Ovary (tissue), 9 donors: ENCODE results near the gene CNDP2. TPM values are rescaled to one million over a fixed set of nuclear protein-coding genes. Genes with fewer than 3 reads are reported as not detected.

Experiments
- DNase-seq, 5 donors: peaks; one replicate each; pipeline ENCODE4 v3.0.0-alpha.2; 2019 to 2020
- H3K27ac ChIP-seq, 2 donors: fragments of 200-600 bp; one replicate each; pipeline versions ENCODE4 v1.5.1 to v1.8.0; 2019 to 2022
- H3K27me3 ChIP-seq: fragments of 200-600 bp; one replicate; pipeline ENCODE4 v1.8.0; 2022
- H3K36me3 ChIP-seq: fragments of 200-600 bp; sonication (generic); one replicate; pipeline ENCODE4 v1.5.1; 2019
- H3K4me1 ChIP-seq: one replicate; pipeline ENCODE4 v1.8.1; 2013; ENCODE audit warnings: mild to moderate bottlenecking, moderate library complexity; ENCODE audit not compliant: insufficient read depth
- H3K4me3 ChIP-seq: fragments of 200-600 bp; sonication (generic); one replicate; pipeline ENCODE4 v1.5.1; 2017
- H3K9me3 ChIP-seq, 2 donors: fragments of 200-600 bp in 1 of 2; sonication (generic) in 1 of 2; one replicate each; pipeline versions ENCODE4 v1.5.1 to v1.8.1; 2013 to 2019; ENCODE audit warnings: mild to moderate bottlenecking in 1 of 2, moderate library complexity in 1 of 2
- EP300 ChIP-seq: sonication (generic); formaldehyde crosslinking; IDR thresholded peaks from one replicate; pipeline ENCODE4 v1.6.1; 2017; ENCODE audit warnings: antibody characterized with exemption
- POLR2A ChIP-seq: fragments of 450-650 bp; IDR thresholded peaks from one replicate; pipeline ENCODE4 v1.6.1; 2017; ENCODE audit warnings: antibody characterized with exemption, mild to moderate bottlenecking, moderate library complexity
- WGBS, 3 donors: extraction: QIAGEN DNeasy Blood & Tissue Kit in 1 of 3; methylation state at CpG; one replicate each; pipeline versions ENCODE4 v1.1.5 to v1.1.7; 2013 to 2017; 5-methylcytosine and 5-hydroxymethylcytosine counted together
- intact Hi-C, 4 donors: fragments of 100-400 bp; cut with DNase I; formaldehyde crosslinking; loops; one replicate each; pipeline versions ENCODE4 v1.11.0 to v1.15.1; 2022 to 2023
- polyA plus RNA-seq, 2 donors: library from polyadenylated mRNA; stranded (reverse); fragments of 200-250 nt in 1 of 2; fragments of 350-450 nt in 1 of 2; fragmentation: Illumina TruSeq in 1 of 2; extraction: RNeasy Lipid Tissue Mini Kit (QIAGEN cat#74804) in 1 of 2; gene quantifications; one replicate each; pipeline ENCODE4 v1.2.3, GENCODE V29; 2013 to 2014
- total RNA-seq, 7 donors: library from RNA; depleted of rRNA in 2 of 7; stranded (reverse); fragments of >200 nt in 2 of 7; fragmentation: NEBNext Ultra II Directional in 3 of 7; extraction: Animal tissue kit (Norgen Biotek cat#: 25700) in 3 of 7; gene quantifications; one replicate each; pipeline versions ENCODE4 v1.1.0 to v1.2.4, GENCODE V29; 2016 to 2023
- TF ChIP-seq, protein P1 (sequence below), 3 donors: fragments of 450-650 bp in 2 of 3; fragments of 200-600 bp in 1 of 3; IDR thresholded peaks; one replicate each; pipeline versions ENCODE4 v1.5.1 to v1.8.0; 2016 to 2022; ENCODE audit warnings: antibody characterized with exemption in 3 of 3, mild to moderate bottlenecking in 1 of 3
- donor health status: DM: no; HTN: no; CAD: no; lungs with moderate emphysema.
- donor health status: DM: no; HTN: no; CAD: no.
- donor health status: Bipolar disorder and iron deficiency.
- donor health status: DM: yes; HTN: yes; CAD: no.
- donor health status: DM: no; HTN: no; CAD: no.
- donor health status: DM: yes; HTN: yes; CAD: no.

CNDP2 gene
- total and polyA plus RNA-seq, 9 donors, result 28.1 to 119 (median 91.7) TPM

DNA sequence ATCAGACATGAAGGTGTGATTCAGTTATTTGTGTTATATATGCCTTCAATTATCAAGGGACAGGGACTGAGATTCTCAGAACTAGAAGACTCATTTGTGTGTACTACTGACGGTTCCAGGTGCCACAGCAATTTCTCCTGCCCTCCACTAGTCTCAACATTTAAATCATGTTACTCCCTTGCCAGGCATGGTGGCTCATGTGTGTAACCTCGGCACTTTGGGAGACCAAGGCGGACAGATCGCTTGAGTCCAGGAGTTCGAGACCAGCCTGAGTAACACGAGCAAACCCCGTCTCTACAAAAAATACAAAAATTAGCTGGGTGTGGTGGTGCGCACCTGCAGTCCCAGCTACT, 1.1 kb downstream of the CNDP2 start:
- H3K27me3 ChIP-seq, result no peaks in the 10 kb centered on the region
- no peaks in the 10 kb centered on the region for H3K36me3 ChIP-seq
- intact Hi-C loops, result loop anchor here in 1 of 4 donors (5.0 kb wide), 1 partner anchor 300 kb away; no protein-coding TSS in a partner anchor
- TF ChIP-seq, protein P1, sequence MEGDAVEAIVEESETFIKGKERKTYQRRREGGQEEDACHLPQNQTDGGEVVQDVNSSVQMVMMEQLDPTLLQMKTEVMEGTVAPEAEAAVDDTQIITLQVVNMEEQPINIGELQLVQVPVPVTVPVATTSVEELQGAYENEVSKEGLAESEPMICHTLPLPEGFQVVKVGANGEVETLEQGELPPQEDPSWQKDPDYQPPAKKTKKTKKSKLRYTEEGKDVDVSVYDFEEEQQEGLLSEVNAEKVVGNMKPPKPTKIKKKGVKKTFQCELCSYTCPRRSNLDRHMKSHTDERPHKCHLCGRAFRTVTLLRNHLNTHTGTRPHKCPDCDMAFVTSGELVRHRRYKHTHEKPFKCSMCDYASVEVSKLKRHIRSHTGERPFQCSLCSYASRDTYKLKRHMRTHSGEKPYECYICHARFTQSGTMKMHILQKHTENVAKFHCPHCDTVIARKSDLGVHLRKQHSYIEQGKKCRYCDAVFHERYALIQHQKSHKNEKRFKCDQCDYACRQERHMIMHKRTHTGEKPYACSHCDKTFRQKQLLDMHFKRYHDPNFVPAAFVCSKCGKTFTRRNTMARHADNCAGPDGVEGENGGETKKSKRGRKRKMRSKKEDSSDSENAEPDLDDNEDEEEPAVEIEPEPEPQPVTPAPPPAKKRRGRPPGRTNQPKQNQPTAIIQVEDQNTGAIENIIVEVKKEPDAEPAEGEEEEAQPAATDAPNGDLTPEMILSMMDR (IDR thresholded peaks at IDR 0.05), result no peak
- TF ChIP-seq EP300 (no peak), POLR2A (no peak)
- DNase-seq, result no peak
- no peak overlapping the region for H3K4me3 ChIP-seq
- no peaks in the 10 kb centered on the region for H3K9me3 ChIP-seq
- WGBS, 3 donors, result 91 to 94% (median 94%) methylated on average over 8 of the region's 8 CpGs
- H3K27ac ChIP-seq, result no peak overlapping the region
- H3K4me1 ChIP-seq, result peaks cover 4% of the 10 kb centered on the region

- no peak overlapping the region for H3K4me3 ChIP-seq
- intact Hi-C loops, result loop anchor here in 1 of 4 donors (5.0 kb wide), 1 partner anchor 300 kb away; no protein-coding TSS in a partner anchor
- H3K36me3 ChIP-seq, result no peaks in the 10 kb centered on the region
- no peak overlapping the region for H3K27ac ChIP-seq
- DNase-seq, result no peak
- peaks cover 4% of the 10 kb centered on the region for H3K4me1 ChIP-seq
- no peaks in the 10 kb centered on the region for H3K27me3 ChIP-seq
- TF ChIP-seq EP300 (no peak), POLR2A (no peak)
- TF ChIP-seq, protein P1 (IDR thresholded peaks at IDR 0.05), result no peak
- 84 to 93% (median 89%) methylated on average over 3 of the region's 3 CpGs for WGBS, 3 donors
- no peaks in the 10 kb centered on the region for H3K9me3 ChIP-seq
Observed at GRCh38 chr18:74497778-74498177, 1.6 kb downstream of the CNDP2 start.

DNA sequence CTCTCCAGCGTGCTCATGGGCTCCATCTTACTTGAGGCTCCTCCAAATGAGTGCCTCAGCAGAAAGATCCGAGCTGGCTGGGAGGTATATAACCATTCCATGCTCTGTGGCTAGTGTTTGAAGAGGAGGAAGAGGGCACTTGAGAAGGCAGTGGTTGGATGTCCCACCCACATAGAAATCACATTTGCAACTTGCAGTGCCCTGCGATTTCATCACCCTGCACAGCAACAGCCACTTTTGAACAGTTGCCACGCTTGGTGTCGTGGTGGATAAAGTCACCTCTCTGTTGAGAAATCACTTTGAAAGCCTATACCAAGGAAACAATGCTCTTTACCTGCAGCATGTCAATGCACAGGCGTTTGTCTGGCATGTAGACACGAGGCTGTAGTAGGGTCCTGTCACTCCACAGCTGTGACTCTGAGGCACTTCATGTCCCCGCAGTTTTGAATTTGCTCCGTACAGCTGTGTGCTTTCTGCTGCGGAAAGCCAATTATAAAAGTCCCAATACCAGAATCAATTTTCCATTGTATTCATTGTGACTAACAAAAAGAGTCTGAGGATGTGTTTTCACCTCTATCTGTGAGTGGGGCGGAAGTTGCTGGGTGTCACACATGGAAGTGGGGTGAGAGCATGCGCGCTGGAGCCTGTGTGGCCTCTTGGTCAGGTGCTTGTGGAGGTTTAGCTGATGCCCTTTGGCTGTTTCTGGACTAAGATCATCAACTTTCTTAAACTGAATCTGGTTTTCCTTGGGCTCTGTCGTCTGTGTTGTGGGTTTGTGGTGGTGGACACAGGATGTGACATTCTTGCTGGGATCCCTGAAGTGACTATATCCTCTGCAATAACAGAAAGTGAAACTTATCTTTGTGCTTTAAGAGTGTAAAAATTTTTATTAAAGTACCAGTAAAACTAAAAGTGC, 2.8 kb downstream of the CNDP2 start:
- peak overlapping the region in 1 of 2 donors; percentile 15 for H3K27ac ChIP-seq
- H3K4me1 ChIP-seq, result peaks cover 4% of the 10 kb centered on the region
- intact Hi-C loops, result loop anchor here in 1 of 4 donors (5.0 kb wide), 1 partner anchor 302 kb away; no protein-coding TSS in a partner anchor
- no peaks in the 10 kb centered on the region for H3K9me3 ChIP-seq
- TF ChIP-seq, protein P1 (IDR thresholded peaks at IDR 0.05), result no peak
- no peak for TF ChIP-seq POLR2A
- TF ChIP-seq EP300, result no peak
- H3K4me3 ChIP-seq, result no peak overlapping the region
- WGBS, 3 donors, result 87 to 94% (median 88%) methylated on average over 14 of the region's 14 CpGs
- DNase-seq, result no peak
- H3K27me3 ChIP-seq, result no peaks in the 10 kb centered on the region
- no peaks in the 10 kb centered on the region for H3K36me3 ChIP-seq

GRCh38 chr18:74499633-74500032, 3.5 kb downstream of the CNDP2 start:
- H3K27me3 ChIP-seq, result no peaks in the 10 kb centered on the region
- intact Hi-C loops, result loop anchor here in 1 of 4 donors (5.0 kb wide), 1 partner anchor 302 kb away; no protein-coding TSS in a partner anchor
- H3K4me3 ChIP-seq, result no peak overlapping the region
- no peaks in the 10 kb centered on the region for H3K9me3 ChIP-seq
- peaks cover 4% of the 10 kb centered on the region for H3K4me1 ChIP-seq
- peak overlapping the region in 1 of 2 donors; percentile 15 for H3K27ac ChIP-seq
- peak in 4 of 5 donors; percentile 46 to 81 (median 64) for DNase-seq
- TF ChIP-seq POLR2A (no peak), EP300 (no peak)
- TF ChIP-seq, protein P1 (IDR thresholded peaks at IDR 0.05), result no peak
- 65 to 72% (median 71%) methylated on average over 9 of the region's 9 CpGs for WGBS, 3 donors
- H3K36me3 ChIP-seq, result no peaks in the 10 kb centered on the region
